CD4-positive, alpha-beta T cell treated with Interleukin-4 for 1 hour (primary cell): ENCODE measurements around the gene PDE5A.
"Not testable (repeated sequence)": the region's sequence is repeated elsewhere in the genome, so short reads cannot be mapped to it uniquely, and the experiment has no call there.

Source experiments
- DNase-seq, 2 donors: peaks; one replicate each; pipeline ENCODE4 v3.0.0-alpha.2; 2020 to 2022

Gene PDE5A

GRCh38 chr4:119628281-119629141 is at the start of gene PDE5A:
PDE5A (minus strand) TSS chr4:119628804; CDS start chr4:119628671, 133 bp downstream.
- DNase-seq: peak; percentile 75

- DNase-seq: no peak
Observed at GRCh38 chr4:119676101-119676500, 47.5 kb upstream of the PDE5A start.

- DNase-seq: no peak
Observed at GRCh38 chr4:119675391-119675790, 46.8 kb upstream of the PDE5A start.

- no peak for DNase-seq
Observed at GRCh38 chr4:119672938-119673337, 44.3 kb upstream of the PDE5A start.

GRCh38 chr4:119672086-119672485 is 43.5 kb upstream of the PDE5A start:
- no peak for DNase-seq

GRCh38 chr4:119671205-119671604 is 42.6 kb upstream of the PDE5A start:
- no peak for DNase-seq

GRCh38 chr4:119667802-119668201 is 39.2 kb upstream of the PDE5A start:
- DNase-seq: no peak

- no peak for DNase-seq
Observed at GRCh38 chr4:119666653-119667091, 38.1 kb upstream of the PDE5A start.

- DNase-seq: no peak
Observed at GRCh38 chr4:119665752-119666151, 37.1 kb upstream of the PDE5A start.

- no peak for DNase-seq
Observed at GRCh38 chr4:119664168-119664907, 35.7 kb upstream of the PDE5A start.

- DNase-seq: no peak
Observed at GRCh38 chr4:119663160-119663788, 34.7 kb upstream of the PDE5A start.

GRCh38 chr4:119662612-119663011 is 34.0 kb upstream of the PDE5A start:
- not testable (repeated sequence) for DNase-seq

GRCh38 chr4:119661231-119661630 is 32.6 kb upstream of the PDE5A start:
- DNase-seq: no peak

GRCh38 chr4:119659576-119659975 is 31.0 kb upstream of the PDE5A start:
- no peak for DNase-seq

GRCh38 chr4:119657111-119657611 is 28.6 kb upstream of the PDE5A start:
- no peak for DNase-seq

GRCh38 chr4:119656342-119656741 is 27.7 kb upstream of the PDE5A start:
- DNase-seq: no peak

GRCh38 chr4:119655111-119655837 is 26.7 kb upstream of the PDE5A start:
- no peak for DNase-seq

- DNase-seq: no peak
Observed at GRCh38 chr4:119653990-119654389, 25.4 kb upstream of the PDE5A start.

GRCh38 chr4:119652998-119653397 is 24.4 kb upstream of the PDE5A start:
- no peak for DNase-seq

GRCh38 chr4:119648398-119648797 is 19.8 kb upstream of the PDE5A start:
- no peak for DNase-seq

GRCh38 chr4:119647558-119647957 is 19.0 kb upstream of the PDE5A start:
- DNase-seq: no peak

GRCh38 chr4:119646347-119647071 is 17.9 kb upstream of the PDE5A start:
- DNase-seq: no peak
